Measurements from ENCODE around the gene CHMP6.

CHMP6 gene

GRCh38 chr17:80971704-80972304 lies 19.8 kb upstream of the CHMP6 start:
- ATAC-seq, result no peak

GRCh38 chr17:80976701-80977100 lies 14.9 kb upstream of the CHMP6 start:
- no peak for ATAC-seq

DNA sequence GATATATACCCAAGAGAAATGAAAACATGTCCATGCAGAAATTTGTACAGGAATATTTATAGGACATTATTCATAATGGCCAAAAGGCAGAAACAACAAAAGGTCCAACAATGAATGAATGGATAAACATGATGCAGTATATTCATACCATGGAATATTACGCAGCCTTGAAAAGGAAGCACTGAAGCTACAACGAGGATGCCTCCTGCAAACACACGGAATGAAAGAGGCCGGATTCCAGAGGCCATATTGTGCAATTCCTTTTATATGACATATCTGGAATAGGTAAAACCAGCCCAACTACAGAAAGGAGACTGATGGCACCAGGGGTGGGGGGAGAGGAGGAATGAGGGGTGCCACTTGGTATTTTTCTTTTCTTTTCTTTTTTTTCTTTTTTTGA lies 14.5 kb upstream of the CHMP6 start:
- ATAC-seq, result no peak

GRCh38 chr17:80978499-80979497 lies 12.8 kb upstream of the CHMP6 start:
- ATAC-seq, result no peak

DNA sequence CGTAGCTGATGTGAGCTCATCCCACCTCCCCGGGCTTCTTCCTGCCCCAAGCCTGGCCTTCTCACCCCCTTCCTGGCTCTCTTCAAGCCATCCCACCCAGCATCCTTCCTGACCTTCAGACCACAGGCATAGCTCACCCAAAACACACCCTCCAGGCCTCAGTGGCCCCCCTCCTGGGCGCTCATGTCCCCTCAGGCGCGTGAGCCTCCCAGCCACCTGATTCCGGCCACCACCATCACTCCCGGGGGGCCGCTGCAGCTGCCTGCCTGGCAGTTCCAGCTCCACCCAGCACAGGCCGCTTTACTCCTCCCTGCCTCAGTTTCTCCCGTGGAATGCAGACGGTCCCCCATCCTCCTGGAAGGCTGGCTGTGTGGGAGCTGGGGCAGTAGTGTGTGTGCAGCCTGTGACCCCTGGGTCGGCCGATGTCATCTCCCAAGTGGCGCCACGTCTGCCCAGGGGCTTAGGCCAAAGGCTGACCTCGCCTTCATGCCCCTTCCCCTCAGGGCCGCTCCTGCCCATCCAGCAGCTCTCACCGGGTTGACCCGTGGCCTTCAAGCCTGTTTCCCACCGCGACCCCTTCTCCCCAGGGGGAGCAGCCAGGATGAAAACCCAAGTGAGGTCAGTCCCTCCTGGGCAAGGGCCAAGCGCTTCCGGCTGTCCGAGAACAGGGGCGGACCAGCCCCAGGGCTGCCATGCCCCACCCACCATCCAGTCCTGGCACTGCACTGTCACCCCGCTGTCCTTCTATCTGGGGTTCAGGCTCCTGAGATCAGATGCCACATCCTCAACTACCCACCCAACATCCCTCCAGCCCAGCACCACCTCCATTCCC lies 11.9 kb upstream of the CHMP6 start:
- ATAC-seq, result no peak

- ATAC-seq, result peak; percentile 83 to 85
Measured at GRCh38 chr17:80980397-80981061, 11.1 kb upstream of the CHMP6 start.

DNA sequence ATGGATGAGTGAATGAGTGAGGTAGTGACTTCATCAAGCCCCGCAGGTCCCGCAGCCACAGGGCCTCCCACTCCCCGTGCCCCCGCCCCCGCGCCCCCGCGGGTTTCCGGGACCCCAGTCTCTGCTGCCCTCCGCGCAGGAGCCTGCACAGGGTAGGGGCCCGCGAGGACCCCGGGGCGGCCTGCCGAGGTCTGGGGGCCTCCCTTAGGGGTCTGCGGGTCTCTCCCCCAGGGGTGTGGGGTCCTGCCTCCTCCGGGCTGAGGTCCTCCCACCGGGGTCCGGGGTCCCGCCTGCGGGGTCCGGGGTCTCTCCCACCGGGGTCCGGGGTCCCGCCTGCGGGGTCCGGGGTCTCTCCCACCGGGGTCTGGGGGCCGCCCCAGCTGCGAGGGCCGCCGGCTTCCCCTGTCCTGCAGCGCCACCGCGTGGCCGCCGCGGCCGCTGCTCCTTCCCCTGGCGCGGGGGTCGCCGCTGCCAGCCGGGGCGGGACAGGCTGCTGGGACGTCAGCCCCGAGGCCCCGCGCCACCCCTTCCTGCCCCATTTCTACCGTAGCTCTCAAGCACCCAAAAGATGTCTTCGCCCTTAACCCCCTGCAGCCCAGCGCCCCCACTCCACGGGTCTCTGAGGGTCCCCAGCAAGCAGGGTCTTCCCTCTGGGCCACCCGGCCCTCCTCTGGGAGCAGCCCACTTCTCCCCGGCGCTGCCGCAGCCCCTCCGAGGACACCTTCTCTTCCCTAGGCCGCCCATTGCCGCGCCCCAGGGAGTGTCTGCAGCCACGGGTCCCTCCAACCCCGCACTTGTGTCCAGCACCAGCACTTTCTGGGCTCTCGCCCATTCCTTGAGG lies 10.4 kb upstream of the CHMP6 start:
- peak; percentile 37 to 54 for ATAC-seq

DNA sequence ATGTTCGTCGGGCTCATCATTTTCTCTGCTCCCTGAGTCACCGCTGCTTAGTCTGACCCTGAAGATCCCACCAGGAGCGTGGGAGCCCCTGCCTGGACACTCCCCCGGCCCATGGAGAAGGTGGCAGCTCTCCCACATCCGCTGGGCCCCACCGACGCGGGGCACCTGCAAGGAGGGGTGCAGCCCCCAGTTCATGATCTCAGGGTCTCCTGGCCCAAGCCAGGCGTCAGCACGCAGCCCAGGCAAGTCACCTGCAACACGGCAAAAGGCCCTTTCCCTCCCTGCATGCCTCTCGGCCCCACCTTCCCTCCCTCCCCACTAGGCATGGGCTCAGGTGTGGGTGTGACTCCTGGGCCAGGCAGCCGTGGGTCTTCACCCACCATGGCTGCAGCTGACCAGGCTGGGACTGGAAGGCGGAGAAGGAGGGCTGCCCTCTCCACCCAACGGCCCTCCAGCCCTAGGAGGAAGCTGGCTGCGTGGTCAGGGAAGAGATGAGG lies 9.7 kb upstream of the CHMP6 start:
- ATAC-seq, result no peak

- ATAC-seq, result no peak
Measured at GRCh38 chr17:80982426-80982974, 9.1 kb upstream of the CHMP6 start.

DNA sequence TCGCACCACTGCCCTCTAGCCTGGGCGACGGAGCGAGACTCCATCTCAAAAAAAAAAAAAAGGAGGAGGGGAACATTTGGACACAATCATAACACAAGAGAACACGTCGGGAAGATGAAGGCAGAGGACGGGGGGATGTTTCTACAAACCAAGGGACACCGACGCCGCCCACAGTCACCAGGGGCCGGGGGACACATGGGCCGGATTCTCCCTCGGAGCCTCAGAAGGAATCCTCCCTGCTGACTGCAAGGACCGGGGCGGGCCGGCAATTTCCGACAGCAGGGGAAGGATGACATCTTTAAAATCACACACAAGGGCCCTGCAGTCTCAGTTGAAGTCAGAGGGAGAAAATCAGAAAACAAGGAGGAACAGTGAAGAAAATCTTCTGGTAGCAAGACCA lies 8.1 kb upstream of the CHMP6 start:
- no peak for ATAC-seq

DNA sequence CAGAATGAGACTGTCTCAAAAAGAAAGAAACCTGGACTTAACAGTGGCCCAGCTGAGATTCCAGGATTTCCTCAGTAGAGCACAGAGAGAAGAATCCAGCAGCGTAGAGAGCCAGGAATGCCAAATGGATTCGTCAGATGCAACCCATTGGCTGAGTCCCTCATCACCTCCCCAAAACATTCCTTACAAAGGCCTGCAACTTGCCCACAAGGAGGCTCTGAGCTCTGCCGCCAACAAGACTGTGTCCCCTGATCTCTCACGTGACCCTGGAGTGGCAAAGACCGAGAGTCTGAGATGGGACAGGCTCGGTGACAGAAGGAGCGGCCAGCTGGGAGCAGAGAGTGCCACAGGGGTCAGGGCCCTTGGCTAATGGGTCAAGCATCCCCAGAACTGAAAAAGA lies 6.9 kb upstream of the CHMP6 start:
- no peak for ATAC-seq

DNA sequence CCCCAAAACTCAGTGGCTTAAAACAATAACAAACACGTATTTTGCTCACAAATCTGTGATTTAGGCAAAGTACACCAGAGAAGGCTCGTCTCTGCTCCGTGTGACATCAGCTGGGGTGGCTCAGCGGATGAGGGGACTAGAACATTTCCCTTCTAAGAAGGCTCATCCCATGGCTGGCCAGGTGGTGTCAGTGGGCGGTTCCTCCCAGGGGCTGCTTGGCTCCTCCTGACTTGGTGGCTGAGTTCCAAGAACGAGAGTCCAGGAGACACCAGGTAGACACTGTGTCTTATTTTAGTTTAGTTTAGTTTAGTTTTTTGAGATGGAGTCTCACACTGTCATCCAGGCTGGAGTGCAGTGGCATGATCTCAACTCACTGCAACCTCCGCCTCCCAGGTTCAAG lies 5.6 kb upstream of the CHMP6 start:
- no peak for ATAC-seq

DNA sequence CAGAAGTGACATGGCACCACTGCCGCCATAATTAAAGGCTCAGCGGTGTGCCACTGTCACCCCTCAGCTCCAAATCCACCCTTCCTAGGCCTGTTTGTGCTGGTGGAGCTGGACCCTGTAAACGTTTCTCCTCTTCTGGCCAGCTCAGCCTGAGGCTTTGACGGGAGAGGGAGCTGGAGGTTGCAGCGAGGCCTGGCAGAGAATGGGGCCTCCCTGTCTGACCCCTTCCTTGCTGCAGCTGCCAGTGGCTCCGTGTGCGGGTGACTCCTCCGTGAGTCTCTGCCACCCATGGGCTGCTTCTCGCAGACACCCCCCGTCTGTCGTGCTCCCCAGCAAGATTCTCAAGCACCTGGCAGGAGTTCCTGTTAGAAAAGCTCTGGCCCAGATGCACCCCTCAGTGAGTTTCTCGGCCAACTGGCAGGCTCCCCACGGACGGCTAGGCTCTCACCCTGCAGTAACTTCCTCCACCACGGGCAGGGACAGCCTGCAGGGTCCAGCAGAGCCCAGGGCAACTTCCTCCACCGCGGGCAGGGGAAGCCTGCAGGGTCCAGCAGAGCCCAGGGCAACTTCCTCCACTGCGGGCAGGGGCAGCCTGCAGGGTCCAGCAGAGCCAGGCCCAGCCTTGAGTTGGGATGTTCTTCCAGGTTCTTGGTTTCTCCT lies 4.7 kb upstream of the CHMP6 start:
- ATAC-seq, result no peak

DNA sequence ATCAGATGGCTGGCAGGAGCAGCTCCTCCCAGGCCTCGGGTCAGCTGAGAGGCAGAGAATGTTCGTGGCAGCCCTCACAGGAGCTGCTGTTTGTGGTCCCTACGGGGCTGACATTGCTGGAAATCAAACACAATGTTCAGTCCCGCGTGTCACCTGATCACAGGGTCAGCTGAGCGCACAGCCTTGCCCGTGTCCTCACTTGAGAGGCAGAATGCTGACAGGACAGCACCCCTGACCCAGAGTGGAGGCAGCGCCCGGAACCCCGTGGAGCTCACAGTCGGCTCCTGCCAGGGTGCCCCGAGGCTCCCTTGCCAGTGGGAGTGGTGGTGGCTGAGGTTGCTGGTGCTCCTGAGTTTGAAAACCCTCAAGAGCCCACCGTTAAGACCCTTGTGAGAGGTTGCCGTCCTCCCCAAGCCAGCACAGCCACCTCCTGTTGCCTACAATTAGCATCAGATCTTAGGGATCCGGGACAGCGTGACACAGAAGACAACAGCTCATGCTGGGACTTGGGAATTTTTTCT lies 3.6 kb upstream of the CHMP6 start:
- no peak for ATAC-seq

DNA sequence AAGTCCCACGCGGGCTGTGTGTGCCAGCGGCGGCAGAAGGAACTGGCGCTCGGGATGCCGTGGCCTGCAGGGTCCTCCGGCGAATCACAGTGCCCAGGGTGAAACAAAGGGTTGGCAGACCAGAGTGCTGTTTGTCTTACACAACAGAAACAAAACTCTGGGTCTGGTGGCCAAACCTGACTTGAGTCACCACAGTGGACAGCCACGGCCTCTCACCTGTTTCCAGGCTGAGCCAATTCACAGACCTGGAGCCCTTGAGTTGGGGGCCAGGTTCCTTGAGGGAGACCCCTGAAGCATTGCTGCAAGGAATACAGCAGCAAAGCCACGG lies 2.1 kb upstream of the CHMP6 start:
- no peak for ATAC-seq

DNA sequence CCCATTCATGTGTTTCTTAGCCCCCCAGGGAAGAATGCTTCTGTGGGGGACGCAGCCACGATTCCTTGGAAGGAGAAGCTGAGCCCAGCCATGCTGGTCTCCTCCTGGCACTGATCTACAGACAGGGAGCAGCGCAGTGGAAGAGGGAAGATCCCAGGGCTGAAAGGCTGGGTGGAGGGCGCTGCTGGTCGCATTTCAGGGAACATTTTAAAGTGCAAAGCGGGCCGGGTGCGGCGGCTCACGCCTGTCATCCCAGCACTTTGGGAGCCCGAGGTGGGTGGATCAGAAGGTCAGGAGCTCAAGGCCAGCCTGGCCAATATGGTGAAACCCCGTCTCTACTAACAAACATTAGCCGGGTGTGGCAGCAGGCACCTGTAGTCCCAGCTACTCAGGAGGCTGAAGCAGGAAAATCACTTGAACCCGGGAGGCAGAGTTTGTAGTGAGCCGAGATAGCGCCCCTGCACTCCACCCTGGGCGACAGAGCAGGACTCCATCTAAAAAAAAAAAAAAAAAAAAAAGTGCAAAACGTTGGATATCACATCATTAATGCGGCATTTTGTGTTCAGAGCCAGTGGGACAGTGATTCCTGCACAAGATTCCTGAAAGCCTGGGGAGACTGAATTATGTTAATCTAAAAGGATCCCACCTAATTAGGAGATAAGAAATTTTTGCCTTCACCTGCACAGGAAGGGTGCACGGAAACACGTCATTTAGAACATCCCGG lies 558 bp upstream of the CHMP6 start:
- no peak for ATAC-seq

GRCh38 chr17:80992077-80992947 lies 671 bp downstream of the CHMP6 start:
- ATAC-seq, result peak; percentile 18 to 26

DNA sequence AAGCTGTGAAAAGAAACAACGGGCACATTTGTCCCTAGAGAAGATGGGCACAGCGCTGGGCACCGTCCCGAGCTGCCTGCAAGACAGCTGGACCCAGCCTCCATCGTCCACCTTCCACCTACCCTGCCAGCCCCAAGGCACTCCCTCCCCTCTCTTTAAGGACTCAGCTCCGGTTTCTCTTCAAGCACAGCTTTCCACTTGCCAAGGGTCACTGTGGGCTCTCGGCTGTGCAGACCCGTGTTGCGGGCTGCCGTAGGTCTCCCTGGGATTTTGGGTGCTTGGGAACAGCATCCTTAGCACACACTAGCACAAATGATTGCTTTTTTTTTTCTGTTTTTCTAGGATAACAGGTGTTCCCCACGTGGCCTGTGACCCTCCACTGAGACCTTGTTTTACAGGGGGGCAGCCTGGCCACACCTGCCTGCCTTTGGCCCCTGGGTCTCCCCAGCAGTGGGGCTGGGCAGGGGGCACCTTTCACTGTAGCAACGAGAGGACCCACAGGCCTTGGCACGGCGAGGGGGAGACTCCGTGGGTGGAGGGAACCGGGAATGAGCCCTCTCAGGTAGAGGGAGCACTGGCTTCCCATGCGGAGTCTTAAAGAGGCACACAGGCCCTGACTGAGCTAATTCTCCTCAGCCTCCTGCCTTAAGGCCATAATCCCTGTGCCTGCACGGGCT lies 1.4 kb downstream of the CHMP6 start:
- ATAC-seq, result no peak

Measured in activated CD4-positive, CD25-positive, alpha-beta regulatory T cell treated with anti-CD3 and anti-CD28 coated beads, Interleukin-2, amount 50 U/mL, for 24 hours (primary cell).